Measurements from ENCODE around the gene RALB. TPM values are rescaled to one million over a fixed set of nuclear protein-coding genes. Genes with fewer than 3 reads are reported as not detected.

RALB gene
- total RNA-seq, 1 experiment from 2014 or later, result 17.1 TPM

DNA sequence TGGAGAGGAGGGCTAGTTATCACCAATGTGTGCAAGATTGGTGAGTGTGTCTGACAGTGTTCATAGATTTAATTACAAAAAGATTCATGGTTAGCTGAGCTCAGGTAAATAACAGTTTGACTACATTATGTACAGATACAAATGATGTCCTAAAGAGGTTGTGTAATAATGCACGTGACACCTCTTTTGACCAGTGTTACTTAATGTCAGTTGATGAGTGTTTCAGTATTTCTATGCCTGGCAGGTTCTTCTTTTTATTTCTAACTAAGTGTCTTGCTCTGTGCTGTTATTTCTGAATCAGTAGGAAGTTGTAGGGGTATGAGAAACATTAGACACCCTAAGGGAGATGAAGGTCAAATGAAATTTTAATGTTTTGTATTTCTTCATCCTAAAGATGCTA lies 85.4 kb downstream of the RALB start (continued):
- TF ChIP-seq, protein P1, sequence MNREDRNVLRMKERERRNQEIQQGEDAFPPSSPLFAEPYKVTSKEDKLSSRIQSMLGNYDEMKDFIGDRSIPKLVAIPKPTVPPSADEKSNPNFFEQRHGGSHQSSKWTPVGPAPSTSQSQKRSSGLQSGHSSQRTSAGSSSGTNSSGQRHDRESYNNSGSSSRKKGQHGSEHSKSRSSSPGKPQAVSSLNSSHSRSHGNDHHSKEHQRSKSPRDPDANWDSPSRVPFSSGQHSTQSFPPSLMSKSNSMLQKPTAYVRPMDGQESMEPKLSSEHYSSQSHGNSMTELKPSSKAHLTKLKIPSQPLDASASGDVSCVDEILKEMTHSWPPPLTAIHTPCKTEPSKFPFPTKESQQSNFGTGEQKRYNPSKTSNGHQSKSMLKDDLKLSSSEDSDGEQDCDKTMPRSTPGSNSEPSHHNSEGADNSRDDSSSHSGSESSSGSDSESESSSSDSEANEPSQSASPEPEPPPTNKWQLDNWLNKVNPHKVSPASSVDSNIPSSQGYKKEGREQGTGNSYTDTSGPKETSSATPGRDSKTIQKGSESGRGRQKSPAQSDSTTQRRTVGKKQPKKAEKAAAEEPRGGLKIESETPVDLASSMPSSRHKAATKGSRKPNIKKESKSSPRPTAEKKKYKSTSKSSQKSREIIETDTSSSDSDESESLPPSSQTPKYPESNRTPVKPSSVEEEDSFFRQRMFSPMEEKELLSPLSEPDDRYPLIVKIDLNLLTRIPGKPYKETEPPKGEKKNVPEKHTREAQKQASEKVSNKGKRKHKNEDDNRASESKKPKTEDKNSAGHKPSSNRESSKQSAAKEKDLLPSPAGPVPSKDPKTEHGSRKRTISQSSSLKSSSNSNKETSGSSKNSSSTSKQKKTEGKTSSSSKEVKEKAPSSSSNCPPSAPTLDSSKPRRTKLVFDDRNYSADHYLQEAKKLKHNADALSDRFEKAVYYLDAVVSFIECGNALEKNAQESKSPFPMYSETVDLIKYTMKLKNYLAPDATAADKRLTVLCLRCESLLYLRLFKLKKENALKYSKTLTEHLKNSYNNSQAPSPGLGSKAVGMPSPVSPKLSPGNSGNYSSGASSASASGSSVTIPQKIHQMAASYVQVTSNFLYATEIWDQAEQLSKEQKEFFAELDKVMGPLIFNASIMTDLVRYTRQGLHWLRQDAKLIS (CRISPR knock-in tag; IDR thresholded peaks at IDR 0.05; ENCODE audit: borderline replicate concordance), result no peak

DNA sequence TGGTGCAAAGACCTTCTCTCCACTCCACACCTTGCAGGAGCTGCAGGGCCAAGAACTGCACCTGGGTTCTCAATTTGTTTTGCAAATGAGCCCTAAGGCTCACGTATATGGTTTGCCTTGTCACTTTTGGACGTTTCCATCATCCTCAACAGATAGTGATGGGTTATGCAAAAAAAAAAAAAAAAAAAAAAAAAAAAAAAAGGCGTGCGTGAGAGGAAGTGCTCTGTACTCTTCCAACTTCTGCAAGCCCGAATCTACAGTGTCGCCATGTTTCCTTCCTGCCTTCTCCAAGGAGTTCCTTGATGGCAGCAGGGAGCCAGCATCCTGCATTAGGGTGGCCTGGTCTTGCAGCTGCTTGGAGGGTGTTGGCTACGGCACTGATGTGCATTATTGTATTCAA lies 89.3 kb downstream of the RALB start:
- Mint-ChIP-seq H3K27me3 (ENCODE audit: low read depth) (peaks cover 66% of the 10 kb centered on the region), H3K27ac (no peak overlapping the region), H3K4me1 (peaks cover 19% of the 10 kb centered on the region), H3K4me3 (no peak overlapping the region), H3K36me3 (no peaks in the 10 kb centered on the region), H3K9me3 (no peaks in the 10 kb centered on the region)
- ATAC-seq, result no peak
- TF ChIP-seq GTF2I (CRISPR knock-in tag; conservative IDR thresholded peaks at IDR 0.05) (no peak), ATF1 (CRISPR knock-in tag; IDR thresholded peaks at IDR 0.05) (no peak), NFATC4 (CRISPR knock-in tag; IDR thresholded peaks at IDR 0.05) (no peak), OVOL2 (CRISPR knock-in tag; IDR thresholded peaks at IDR 0.05; ENCODE audit: borderline replicate concordance) (no peak), ZNF263 (CRISPR knock-in tag; IDR thresholded peaks at IDR 0.05; ENCODE audit: low read depth) (no peak), ELF4 (CRISPR knock-in tag; IDR thresholded peaks at IDR 0.05; ENCODE audit: low read depth) (no peak)
- TF ChIP-seq, protein P1 (CRISPR knock-in tag; IDR thresholded peaks at IDR 0.05; ENCODE audit: borderline replicate concordance), result no peak
- TF ChIP-seq, protein P2, sequence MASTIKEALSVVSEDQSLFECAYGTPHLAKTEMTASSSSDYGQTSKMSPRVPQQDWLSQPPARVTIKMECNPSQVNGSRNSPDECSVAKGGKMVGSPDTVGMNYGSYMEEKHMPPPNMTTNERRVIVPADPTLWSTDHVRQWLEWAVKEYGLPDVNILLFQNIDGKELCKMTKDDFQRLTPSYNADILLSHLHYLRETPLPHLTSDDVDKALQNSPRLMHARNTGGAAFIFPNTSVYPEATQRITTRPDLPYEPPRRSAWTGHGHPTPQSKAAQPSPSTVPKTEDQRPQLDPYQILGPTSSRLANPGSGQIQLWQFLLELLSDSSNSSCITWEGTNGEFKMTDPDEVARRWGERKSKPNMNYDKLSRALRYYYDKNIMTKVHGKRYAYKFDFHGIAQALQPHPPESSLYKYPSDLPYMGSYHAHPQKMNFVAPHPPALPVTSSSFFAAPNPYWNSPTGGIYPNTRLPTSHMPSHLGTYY (CRISPR knock-in tag; IDR thresholded peaks at IDR 0.05), result no peak
- TF ChIP-seq, protein P3, sequence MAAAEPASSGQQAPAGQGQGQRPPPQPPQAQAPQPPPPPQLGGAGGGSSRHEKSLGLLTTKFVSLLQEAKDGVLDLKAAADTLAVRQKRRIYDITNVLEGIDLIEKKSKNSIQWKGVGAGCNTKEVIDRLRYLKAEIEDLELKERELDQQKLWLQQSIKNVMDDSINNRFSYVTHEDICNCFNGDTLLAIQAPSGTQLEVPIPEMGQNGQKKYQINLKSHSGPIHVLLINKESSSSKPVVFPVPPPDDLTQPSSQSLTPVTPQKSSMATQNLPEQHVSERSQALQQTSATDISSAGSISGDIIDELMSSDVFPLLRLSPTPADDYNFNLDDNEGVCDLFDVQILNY (CRISPR knock-in tag; IDR thresholded peaks at IDR 0.05), result no peak
- TF ChIP-seq, protein P4, sequence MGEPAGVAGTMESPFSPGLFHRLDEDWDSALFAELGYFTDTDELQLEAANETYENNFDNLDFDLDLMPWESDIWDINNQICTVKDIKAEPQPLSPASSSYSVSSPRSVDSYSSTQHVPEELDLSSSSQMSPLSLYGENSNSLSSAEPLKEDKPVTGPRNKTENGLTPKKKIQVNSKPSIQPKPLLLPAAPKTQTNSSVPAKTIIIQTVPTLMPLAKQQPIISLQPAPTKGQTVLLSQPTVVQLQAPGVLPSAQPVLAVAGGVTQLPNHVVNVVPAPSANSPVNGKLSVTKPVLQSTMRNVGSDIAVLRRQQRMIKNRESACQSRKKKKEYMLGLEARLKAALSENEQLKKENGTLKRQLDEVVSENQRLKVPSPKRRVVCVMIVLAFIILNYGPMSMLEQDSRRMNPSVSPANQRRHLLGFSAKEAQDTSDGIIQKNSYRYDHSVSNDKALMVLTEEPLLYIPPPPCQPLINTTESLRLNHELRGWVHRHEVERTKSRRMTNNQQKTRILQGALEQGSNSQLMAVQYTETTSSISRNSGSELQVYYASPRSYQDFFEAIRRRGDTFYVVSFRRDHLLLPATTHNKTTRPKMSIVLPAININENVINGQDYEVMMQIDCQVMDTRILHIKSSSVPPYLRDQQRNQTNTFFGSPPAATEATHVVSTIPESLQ (CRISPR knock-in tag; IDR thresholded peaks at IDR 0.05), result no peak
- TF ChIP-seq, protein P5, sequence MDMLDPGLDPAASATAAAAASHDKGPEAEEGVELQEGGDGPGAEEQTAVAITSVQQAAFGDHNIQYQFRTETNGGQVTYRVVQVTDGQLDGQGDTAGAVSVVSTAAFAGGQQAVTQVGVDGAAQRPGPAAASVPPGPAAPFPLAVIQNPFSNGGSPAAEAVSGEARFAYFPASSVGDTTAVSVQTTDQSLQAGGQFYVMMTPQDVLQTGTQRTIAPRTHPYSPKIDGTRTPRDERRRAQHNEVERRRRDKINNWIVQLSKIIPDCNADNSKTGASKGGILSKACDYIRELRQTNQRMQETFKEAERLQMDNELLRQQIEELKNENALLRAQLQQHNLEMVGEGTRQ (CRISPR knock-in tag; IDR thresholded peaks at IDR 0.05), result no peak
- POLR2A ChIA-PET, result no interaction called here
- no peak for DNase-seq (ENCODE audit: low spot score)
- CTCF ChIA-PET, result interaction anchor here (0.6 to 4.2 kb wide), 14 partner anchors 10 to 334 kb away, joined by 3 to 66 read pairs (median 10); no protein-coding TSS in a partner anchor
